Activated CD8-positive, alpha-beta memory T cell treated with anti-CD3 and anti-CD28 coated beads for 1 hour (primary cell): ENCODE results near the gene HIF3A.
"Not testable (repeated sequence)": the region's sequence is repeated elsewhere in the genome, so short reads cannot be mapped to it uniquely, and the experiment has no call there.

Experiments
- DNase-seq, 2 donors: peaks; one replicate each; pipeline ENCODE4 v3.0.0-alpha.2; 2020; ENCODE audit warnings: low read depth in 1 of 2; ENCODE audit errors: extremely low read depth in 1 of 2

The HIF3A gene

DNA sequence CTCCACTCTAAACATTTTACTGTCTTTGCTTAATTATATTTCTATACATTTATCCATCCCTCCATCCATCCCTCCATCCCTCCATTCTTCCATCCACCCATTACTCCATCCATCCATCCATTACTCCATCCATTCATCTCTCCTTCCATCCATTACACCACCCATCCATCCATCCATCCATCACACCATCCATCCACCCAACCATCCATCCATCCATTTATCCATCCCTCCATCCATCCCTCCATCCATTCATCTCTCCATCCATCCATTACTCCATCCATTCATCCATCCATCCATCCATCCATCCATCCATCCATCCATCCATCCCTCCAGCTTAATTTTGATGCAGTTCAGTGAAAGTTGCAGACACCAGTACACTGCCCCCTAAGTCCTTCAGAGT lies 5.0 kb upstream of the HIF3A start:
- no peak for DNase-seq

DNA sequence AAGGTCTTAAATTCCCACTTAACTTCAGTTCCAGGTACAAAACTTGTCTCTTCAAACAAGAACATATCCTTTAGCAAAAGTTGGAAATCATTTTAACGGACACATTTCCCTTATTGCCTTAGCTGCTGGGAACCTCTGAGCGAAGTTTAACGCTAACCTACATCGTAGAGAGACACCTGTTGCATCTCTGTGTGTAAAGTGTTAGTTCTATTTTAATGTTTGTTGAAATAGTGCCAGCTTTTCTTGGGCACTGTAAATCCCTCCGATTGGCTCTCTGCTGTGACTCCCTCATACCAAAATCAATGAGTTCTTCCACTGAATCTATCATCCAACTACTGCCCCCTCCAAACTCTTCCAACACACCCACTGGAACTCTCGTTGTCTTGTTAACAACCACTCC lies 2.3 kb upstream of the HIF3A start:
- no peak for DNase-seq

DNA sequence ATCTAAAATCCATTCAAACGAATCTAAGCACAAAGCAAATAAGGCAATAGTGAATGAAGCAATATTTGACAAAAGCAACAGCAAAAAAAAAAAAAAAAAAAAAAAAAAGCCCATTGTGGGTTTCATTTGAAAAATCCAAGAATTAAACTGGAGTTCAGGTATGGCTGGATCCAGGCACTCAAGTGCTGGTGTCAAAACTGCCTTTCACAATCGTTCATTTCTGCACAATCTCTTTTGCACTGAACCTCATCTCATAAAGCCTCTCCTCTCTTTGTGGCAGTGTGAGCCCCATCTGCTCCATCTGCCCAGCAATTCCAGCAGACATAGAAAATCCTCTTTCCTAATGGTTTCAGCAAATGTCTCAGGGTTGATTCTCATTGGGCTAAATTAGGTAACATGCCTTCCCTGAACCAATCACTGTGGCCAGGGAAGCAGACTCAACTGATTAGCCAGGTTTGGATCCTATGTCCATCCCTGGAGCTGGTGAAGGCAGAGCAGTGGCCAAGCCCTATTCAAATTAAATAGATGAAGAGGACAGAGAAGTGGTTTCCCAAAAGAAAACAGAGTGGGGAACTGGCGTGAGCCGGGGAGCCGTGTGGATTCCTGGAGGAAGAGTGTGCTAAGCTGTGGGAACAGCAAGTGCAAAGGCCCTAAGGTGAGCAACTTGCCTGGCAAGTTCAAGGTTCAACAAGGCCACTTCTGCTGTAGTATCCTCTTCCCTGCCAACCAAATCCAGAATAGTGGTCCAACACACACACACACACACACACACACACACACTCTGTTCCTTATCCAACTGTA lies 1.2 kb upstream of the HIF3A start:
- DNase-seq, result no peak

DNA sequence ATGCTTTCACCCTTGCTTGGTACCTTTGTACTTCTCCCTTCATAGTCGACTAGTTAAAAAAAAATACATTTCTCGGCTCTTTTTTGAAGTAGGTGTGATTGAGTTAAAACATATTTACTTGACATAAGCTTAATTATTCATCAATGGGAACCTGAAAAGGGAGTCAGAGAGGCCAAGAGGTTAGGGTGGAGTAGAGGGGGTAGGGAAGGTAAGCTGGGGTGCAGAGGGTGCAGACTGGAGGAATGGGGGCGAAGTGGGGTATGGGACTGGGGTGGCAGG lies 701 bp upstream of the HIF3A start:
- DNase-seq, result no peak

DNA sequence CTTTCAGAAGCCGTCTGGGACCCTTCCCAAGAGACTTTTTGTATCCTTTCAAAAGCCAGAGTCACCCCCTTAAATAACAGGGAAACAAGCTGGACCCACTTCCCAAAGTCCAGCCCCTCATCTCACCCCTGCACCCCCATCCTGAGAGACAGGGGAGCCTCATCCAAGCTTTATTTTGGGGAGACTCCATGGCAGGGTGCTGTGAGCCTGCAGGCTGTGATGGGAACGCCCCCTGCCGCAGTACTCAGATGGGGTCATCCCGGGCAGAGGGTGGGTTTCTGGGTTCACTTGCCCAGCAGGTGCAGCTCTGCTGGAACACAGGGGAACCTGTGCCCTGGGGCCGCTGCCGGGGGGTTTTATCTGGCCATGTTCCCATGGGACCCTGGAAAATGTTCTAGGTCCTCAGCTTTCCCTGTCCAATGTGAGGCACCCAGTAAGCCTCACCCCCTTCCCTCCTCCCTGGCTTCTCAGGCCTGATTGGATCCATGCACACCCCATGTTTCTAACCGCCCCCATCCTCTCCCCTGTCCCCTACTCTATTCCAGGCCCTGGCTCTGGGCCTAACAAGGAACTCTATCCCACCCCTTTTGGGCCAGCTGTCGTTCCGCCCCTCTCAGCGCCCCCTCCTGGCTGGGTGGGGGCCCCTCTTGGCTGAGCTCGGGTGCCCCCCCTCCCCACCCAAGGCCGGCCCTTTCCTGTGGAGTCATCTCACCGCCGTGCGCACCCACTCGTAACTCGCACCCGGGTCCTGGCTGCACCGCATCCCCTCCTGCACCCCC lies 1.0 kb downstream of the HIF3A start:
- DNase-seq, result no peak

DNA sequence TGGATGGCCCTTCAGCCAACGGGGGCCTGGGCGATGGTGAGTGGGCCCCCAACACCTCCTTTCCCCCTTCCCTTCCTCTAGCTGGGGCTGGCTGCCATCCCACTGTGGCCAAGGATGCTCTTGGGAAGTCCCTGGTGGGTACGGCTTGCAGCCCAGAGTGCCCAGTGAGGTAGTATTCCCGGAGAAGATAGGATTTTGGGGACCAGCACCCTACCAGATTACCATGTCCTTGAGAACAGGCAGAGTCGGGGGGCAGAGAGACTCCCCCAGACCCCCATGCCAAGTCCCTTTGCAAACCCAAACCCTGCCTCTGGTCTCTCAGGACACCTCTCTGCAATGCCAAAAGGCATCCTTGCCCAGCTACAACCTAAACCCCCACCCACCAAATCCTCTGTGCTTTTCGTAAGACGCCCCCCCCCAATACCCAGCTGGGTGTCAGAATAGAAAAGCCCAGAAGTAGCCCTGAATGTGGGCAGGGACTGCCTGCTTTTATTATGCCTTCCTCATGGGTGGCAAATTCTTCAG lies 1.7 kb downstream of the HIF3A start:
- no peak for DNase-seq

DNA sequence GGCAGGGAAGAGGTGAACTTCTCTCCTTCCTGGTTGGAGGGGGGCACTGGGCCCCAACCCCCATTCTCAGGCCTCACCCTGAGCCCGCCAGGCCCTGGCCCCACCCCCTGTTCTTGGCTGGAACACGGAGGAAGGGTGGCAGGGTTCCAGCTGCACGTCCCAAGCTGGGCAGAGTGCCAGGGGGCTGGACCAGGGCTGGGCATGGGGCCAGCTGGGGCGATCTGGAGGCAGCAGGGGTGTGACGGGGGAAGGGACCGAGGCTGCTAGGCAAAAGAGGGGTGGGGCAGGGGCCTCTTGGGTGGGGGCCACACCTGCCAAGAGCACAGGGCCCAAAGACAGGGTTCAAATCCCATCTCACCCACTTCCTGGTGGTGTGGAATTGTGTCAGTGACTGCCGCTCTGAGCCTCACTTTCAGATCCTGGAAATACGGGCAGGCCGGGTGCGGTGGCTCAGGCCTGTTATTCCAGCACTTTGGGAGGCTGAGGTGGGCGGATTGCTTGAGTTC lies 2.2 kb downstream of the HIF3A start:
- no peak for DNase-seq

DNA sequence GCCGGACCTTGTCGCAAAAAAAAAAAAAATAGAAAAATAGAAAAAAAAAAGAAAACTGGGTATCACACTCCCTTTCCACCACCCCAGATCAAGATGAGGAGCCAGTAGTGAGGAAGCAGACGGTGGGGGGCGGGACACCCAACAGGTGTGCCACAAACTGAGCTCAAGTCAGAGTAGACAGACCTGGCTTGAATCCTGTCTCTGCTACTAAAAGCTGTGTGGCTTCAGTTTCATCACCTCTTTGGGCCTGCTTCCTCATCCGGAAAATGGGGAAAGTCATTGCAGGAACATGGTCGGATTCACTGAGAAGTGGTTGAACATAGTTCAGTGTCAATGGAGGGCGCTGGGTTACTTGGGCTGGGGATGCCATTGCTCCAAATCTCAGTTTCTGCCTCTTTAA lies 2.9 kb downstream of the HIF3A start:
- DNase-seq, result no peak

DNA sequence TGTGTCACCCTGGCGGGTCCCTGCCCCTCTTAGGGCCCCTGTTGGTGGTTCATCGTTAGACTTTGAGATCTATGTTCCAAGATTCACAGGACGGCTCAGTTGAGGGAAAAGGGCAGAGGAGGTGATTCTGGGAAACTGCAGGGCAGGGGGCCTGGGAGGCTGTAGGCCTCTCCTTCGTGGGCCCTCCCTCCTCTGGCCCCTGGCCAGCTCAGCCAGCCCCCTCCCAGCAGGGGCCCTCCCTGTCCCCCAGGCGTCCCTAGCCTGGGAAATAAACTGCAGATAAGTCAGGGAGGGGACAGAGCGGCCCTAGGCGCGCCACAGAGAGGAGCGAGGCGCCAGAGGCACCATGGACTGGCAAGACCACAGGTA lies 6.5 kb downstream of the HIF3A start:
- no peak for DNase-seq

DNA sequence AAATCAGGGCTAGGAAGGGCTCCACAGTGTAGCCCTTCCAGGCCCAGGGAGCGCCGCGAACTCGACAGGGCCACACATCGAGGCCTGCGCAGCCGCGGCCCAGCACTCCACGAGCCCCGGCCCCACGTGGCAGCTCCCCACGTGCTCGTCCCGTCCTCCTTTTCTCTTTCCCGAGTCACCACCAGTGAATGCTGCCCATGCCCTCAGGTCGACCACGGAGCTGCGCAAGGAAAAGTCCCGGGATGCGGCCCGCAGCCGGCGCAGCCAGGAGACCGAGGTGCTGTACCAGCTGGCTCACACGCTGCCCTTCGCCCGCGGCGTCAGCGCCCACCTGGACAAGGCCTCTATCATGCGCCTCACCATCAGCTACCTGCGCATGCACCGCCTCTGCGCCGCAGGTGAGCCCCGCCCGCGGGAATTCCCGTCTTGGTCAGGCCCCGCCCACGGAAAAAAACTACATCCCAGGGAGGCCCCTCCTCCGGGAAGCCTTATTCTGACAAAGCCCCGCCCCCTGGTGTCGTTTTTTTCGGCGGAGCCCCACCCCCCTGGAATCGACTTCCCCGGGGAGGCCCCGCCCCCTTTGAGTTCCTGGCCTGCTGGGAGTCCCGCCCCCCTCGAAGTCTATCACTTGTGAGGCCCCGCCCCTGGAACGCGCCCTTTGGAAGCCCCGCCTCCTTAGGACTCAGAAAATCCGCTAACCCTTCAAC lies 7.0 kb downstream of the HIF3A start:
- DNase-seq, result no peak

DNA sequence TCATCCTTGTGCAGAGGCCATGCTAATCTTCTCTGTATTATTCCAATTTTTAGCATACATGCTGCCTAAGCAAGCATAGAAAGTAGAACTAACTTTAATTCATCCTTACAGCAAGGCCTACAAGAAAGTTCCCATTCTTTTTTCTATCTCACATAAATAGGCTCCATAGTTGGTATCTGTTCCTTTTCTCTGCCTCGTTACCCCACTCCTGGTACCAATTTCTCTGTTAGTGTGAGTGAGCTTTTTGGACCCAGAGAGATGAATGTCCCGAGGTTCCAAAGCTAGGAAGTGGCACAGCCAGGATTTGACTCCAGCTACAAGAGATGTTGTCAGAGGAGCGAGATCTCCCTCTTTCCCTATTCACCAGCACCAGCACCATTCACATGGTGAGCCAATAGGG lies 9.7 kb downstream of the HIF3A start:
- no peak for DNase-seq

DNA sequence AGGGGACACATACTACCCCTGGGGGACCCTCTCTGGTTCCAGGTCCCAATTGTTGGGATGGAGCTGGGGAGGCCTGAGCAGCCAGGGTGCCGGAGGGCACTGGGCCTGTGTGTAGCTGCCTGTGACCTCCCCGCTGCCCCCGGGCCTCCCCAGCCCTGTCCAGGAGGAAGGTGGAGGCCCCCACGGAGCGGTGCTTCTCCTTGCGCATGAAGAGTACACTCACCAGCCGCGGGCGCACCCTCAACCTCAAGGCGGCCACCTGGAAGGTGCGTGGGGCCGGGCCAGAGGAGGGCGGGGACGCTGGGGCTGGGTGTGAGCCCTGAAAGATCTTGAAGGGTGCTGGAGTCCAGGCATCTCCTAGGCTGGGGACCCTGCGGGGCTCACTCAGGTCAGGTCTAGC lies 11.7 kb downstream of the HIF3A start:
- no peak for DNase-seq

DNA sequence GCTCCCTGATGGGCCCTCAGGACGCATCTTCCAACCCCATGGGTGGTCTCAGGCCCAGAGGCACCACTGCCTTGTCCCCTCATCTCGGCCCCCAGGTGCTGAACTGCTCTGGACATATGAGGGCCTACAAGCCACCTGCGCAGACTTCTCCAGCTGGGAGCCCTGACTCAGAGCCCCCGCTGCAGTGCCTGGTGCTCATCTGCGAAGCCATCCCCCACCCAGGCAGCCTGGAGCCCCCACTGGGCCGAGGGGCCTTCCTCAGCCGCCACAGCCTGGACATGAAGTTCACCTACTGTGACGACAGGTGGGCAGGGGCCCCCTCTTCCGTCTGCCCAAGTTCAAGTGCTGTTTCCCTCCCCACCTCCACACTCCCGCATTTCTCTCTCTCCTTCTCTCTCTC lies 12.2 kb downstream of the HIF3A start:
- no peak for DNase-seq

DNA sequence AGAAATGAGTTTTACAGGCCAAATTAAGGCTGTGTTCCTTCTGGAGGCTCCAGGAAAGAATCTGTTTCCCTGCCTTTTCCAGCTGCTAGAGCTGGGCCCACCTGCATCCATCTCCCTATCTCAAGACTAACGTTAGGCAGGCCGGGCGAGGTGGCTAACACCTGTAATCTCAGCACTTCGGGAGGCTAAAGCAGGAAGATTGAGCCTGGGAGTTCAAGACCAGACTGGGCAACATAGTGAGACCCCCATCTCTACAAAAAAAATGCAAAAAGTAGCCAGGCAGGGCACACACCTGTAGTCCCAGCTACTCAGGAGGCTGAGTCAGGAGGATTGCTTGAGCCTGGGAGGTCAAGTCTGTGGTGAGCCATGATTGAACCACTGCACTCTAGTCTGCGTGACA lies 14.6 kb downstream of the HIF3A start:
- no peak for DNase-seq

DNA sequence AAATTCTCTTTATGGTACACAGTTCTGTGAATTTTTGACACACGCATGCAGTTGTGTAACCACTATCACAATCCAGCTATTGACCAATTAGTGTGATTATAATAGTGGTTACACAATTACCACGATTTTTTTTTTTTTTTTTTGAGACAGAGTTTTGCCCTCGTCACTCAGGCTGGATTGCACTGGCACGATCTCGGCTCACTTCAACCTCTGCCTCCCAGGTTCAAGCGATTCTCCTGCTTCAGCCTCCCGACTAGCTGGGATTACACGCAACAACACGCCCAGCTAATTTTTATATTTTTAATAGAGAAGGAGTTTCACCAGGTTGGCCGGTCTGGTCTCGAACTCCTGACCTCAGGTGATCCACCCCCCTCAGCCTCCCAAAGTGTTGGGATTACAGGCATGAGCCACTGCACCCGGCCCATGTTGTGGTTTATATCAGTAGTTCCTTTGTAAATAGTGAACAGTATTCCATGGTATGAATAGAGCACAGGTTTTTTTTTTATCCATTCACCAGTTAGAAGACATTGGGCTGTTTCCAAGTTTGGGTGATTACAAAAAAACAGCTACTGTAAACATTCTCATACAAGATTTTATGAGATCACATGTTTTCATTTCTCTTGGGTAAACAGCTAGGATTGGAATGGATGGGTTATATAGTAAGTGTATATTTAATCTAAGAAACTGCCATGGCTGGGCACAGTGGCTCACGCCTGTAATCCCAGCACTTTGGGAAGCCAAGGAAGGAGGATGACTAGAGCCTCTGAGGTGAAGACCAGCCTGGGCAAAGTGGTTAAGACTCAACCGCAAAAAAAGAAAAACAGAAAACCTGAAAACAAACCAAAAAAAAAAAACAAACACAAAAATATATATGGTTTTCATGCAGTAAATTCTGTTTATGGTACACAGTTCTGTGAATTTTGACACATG lies 17.0 kb downstream of the HIF3A start:
- DNase-seq, result not testable (repeated sequence)

DNA sequence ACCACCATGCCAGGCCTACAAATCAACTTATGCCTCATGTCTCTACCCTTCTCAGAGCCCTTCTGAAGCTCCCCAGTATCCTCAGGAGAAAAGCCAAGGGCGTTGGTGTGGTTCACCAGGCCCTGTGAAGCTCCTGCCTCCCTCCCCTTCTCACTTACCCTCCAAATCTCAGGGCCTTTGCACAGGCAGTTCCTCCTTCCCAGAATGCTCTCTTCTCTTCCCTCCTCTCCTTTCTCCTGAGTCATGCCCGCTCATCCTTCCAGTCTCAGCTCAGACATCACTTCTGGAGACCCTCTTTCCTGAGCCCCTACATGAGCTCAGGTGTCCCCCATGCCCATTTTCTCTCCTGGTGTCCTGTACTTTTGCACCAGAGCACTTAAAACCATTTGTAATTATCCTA lies 20.5 kb downstream of the HIF3A start:
- DNase-seq, result no peak

DNA sequence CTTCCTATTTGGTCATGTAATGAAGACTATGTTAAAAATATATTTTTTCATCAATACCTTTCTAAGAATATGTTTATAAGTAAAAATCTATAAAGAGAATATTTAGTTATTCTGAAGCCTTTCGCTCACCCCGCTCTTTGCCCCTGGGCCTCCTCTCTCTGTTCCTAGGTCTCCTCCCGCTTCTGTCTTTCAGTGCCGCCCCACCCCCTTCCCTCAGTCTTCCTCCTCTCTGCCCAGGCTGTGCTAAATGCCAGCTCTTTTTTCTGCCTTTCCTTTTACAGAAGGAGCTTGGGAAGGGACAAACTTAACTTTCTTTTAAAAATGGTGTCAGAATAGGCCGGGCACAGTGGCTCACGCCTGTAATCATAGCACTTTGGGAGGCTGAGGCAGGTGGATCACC lies 22.8 kb downstream of the HIF3A start:
- DNase-seq, result no peak

DNA sequence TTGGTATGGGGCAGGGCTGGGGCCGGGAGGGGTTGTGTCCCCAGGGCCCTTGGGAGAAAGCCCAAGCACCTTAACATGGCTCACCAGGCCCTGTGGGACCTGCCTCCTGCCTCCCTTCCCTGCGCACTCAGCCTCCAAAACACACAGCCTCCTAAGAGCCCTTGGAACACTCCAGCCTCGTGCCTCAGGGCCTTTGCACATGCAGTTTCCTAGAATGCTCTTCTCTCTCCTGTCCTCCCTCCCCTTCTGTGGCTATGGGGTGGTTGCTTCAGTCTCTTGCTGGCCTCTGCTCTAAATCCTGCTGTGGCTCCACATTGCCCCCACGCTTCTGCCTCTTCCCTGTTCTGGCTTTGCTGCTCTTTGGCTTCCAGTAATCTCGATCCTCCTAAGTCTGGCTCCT lies 23.7 kb downstream of the HIF3A start:
- no peak for DNase-seq

DNA sequence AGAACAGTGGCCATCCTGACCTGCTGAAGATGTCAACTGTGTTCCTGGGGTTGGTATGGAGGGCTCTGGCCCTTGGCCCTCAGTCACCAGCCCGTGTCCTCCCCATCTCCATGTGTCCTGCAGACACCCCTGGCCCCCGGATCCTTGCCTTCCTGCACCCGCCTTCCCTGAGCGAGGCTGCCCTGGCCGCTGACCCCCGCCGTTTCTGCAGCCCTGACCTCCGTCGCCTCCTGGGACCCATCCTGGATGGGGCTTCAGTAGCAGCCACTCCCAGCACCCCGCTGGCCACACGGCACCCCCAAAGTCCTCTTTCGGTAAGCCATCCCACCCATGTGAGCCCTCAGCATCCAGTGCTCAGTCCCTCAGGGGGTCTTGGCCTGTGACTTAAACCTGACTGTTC lies 24.8 kb downstream of the HIF3A start:
- no peak for DNase-seq

DNA sequence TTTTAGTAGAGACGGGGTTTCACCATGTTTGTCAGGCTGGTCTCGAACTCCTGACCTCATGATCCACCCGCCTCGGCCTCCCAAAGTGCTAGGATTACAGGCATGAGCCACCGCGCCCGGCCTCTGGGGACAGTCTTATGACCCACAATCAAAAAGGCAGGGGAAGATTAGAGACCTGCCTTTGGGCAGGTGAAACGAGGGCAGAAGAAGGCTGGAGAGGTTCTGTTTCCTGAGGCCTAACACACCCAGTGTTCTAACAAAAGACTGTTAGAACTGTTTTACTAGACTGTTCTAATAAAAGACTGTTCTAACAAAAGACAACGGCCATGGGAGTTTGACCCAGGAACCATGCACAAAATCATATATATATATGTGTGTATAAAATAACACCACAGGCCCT lies 26.4 kb downstream of the HIF3A start:
- DNase-seq, result not testable (repeated sequence)

DNA sequence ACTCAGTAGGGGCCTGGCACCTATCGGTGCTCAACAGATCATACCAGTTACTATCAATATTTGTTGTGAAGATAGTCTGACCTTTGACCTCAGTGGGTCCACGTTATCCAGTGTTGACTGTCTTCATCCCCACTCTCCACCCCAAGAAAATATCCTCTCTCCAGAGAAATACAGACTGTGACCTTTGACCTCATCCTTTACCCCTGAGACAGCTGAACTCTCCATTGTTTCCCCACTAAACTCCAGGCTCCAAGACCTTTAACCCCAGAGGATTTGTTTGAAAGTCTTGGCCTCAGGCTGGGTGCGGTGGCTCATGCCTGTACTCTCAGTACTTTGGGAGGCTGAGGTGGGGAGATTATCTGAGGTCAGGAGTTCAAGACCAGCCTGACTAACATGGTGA lies 27.4 kb downstream of the HIF3A start:
- no peak for DNase-seq
